SK-N-SH (cell line): ENCODE data around the gene ANKRD37.

Source experiments
- CTCF ChIP-seq: fragments of 200-600 bp; sonication (generic); IDR thresholded peaks from 2 replicates; pipeline ENCODE4 v1.6.1; 2017; ENCODE audit warnings: antibody characterized with exemption, mild to moderate bottlenecking, moderate library complexity
- EP300 ChIP-seq, 2 experiments: IDR thresholded peaks; 2 replicates each; pipeline versions ENCODE4 v1.4.0 to v1.6.1; 2012; ENCODE audit warnings: borderline replicate concordance in 1 of 2, low read depth in 1 of 2, low read length in 1 of 2
- POLR2AphosphoS5 ChIP-seq: IDR thresholded peaks from 2 replicates; pipeline ENCODE4 v1.6.1; 2012; ENCODE audit warnings: low read depth, low read length
- RAD21 ChIP-seq: IDR thresholded peaks from 2 replicates; pipeline ENCODE4 v1.6.1; 2012; ENCODE audit warnings: mild to moderate bottlenecking, low read length
- RCOR1 ChIP-seq: fragments of 150-350 bp; IDR thresholded peaks from 2 replicates; pipeline ENCODE4 v1.6.1; 2017; ENCODE audit warnings: antibody characterized with exemption, low read length
- SIN3A ChIP-seq: IDR thresholded peaks from 2 replicates; pipeline ENCODE4 v1.6.1; 2012; ENCODE audit warnings: low read depth, mild to moderate bottlenecking, low read length, moderate library complexity, borderline replicate concordance
- SMC3 ChIP-seq: IDR thresholded peaks from 2 replicates; pipeline ENCODE4 v1.6.1; 2012; ENCODE audit warnings: low read depth, low read length, improper control_type of control experiment
- TAF1 ChIP-seq: IDR thresholded peaks from 2 replicates; pipeline ENCODE4 v1.6.1; 2012; ENCODE audit warnings: low read depth, mild to moderate bottlenecking, low read length, moderate library complexity, borderline replicate concordance
- TEAD4 ChIP-seq: IDR thresholded peaks from 2 replicates; pipeline ENCODE4 v1.4.0; 2012; ENCODE audit warnings: mild to moderate bottlenecking, borderline replicate concordance; ENCODE audit not compliant: insufficient read depth
- USF1 ChIP-seq: IDR thresholded peaks from 2 replicates; pipeline ENCODE4 v1.4.0; 2012; ENCODE audit warnings: low read depth, borderline replicate concordance
- USF2 ChIP-seq: fragments of 150-350 bp; IDR thresholded peaks from 2 replicates; pipeline ENCODE4 v1.6.1; 2017; ENCODE audit warnings: antibody characterized with exemption, low read length, low read depth, borderline replicate concordance
- YY1 ChIP-seq: IDR thresholded peaks from 2 replicates; pipeline ENCODE4 v1.4.0; 2012; ENCODE audit warnings: low read depth, mild to moderate bottlenecking

GRCh38 chr4:185411849-185412248 is 15.2 kb downstream of the ANKRD37 start:
- no peak for TF ChIP-seq TAF1
- no peak for TF ChIP-seq CTCF
- no peak for TF ChIP-seq SIN3A
- no peak for TF ChIP-seq POLR2AphosphoS5
- no peak for TF ChIP-seq RAD21
- no peak for TF ChIP-seq USF1
- no peak for TF ChIP-seq EP300 (IDR thresholded peaks at IDR 0.05; ENCODE audit: borderline replicate concordance in 1 of 2, low read depth in 1 of 2, low read length in 1 of 2)
- TF ChIP-seq USF2 = no peak
- no peak for TF ChIP-seq SMC3
- no peak for TF ChIP-seq YY1
- TF ChIP-seq RCOR1 = no peak
- no peak for TF ChIP-seq TEAD4
